GM12878 (cell line): ENCODE measurements around the gene CD3D. TPM values are rescaled to one million over a fixed set of nuclear protein-coding genes. Genes with fewer than 3 reads are reported as not detected.

Experiments used
- ATAC-seq: fragments of 200-7000 bp; cut with Tn5 transposase; 3 replicates; pipeline ENCODE4 v1.9.1; 2020; ENCODE audit warnings: mild to moderate bottlenecking, moderate library complexity
- BruUV-seq: library from RNA; stranded (reverse); fragments of 400-500 nt; replicated peaks from 2 replicates; lab custom pipeline; 2021; lab: Mats Ljungman, UMichigan
- CTCF ChIA-PET: fragments of 300-600 bp; sonication (Branson Sonifier 250); formaldehyde crosslinking; extraction: SDS; loops from one replicate; lab custom pipeline; 2021; ENCODE audit warnings: inconsistent platforms; lab: Yijun Ruan, JAX
- POLR2A ChIA-PET: fragments of 350-600 bp; formaldehyde crosslinking; extraction: SDS; loops from one replicate; lab custom pipeline; 2021; ENCODE audit warnings: inconsistent platforms; lab: Charles Lee
- RAD21 ChIA-PET: fragments of 300-600 bp; sonication (Branson Sonifier 250); formaldehyde crosslinking; loops from one replicate; lab custom pipeline; 2023; ENCODE audit warnings: antibody characterized with exemption; ENCODE audit not compliant: unreplicated experiment; lab: Charles Lee
- SMC1A ChIA-PET: fragments of 300-600 bp; sonication (Branson Sonifier 250); formaldehyde crosslinking; loops from one replicate; lab custom pipeline; 2023; ENCODE audit not compliant: unreplicated experiment, uncharacterized antibody; lab: Charles Lee
- DNase-seq: peaks from one replicate; pipeline ENCODE4 v3.0.0-alpha.2; 2011; ENCODE audit warnings: low read depth, low spot score
- FAIRE-seq: peaks from 3 replicates; lab custom pipeline; 2011; peaks lifted over from hg19 to GRCh38; lab: Jason Lieb, UNC
- H2AFZ ChIP-seq: 2 replicates; pipeline ENCODE4 v1.6.0; 2011; ENCODE audit warnings: low read depth, low read length, control low read depth; ENCODE audit not compliant: control insufficient read depth
- H3K27ac ChIP-seq: 2 replicates; pipeline ENCODE4 v1.5.1; 2011; ENCODE audit warnings: control low read depth; ENCODE audit not compliant: control insufficient read depth, insufficient read depth
- H3K27me3 ChIP-seq, 2 experiments: replicated peaks in 1 of 2; 2 replicates each; pipeline versions ENCODE4 v1.6.0 to v1.6.1; 2011; ENCODE audit warnings: low read length in 1 of 2; ENCODE audit not compliant: control insufficient read depth in 2 of 2, insufficient read depth in 2 of 2
- H3K36me3 ChIP-seq, 2 experiments: 2 replicates each; pipeline ENCODE4 v1.5.1; 2011; ENCODE audit warnings: low read length in 1 of 2; ENCODE audit not compliant: control insufficient read depth in 2 of 2, insufficient read depth in 2 of 2
- H3K4me1 ChIP-seq: 2 replicates; pipeline ENCODE4 v1.6.1; 2011; ENCODE audit warnings: mild to moderate bottlenecking, low read length, moderate library complexity, mixed read lengths; ENCODE audit not compliant: control insufficient read depth, insufficient read depth
- H3K4me2 ChIP-seq: 2 replicates; pipeline ENCODE4 v1.6.0; 2011; ENCODE audit warnings: control low read depth; ENCODE audit not compliant: control insufficient read depth, insufficient read depth
- H3K4me3 ChIP-seq: fragments of 200-600 bp; sonication (generic); 2 replicates; pipeline ENCODE4 v1.5.1; 2016
- H3K79me2 ChIP-seq: 2 replicates; pipeline ENCODE4 v1.6.0; 2011; ENCODE audit warnings: low read length; ENCODE audit not compliant: control insufficient read depth, insufficient read depth
- H3K9ac ChIP-seq: 2 replicates; pipeline ENCODE4 v1.8.0; 2011; ENCODE audit warnings: low read length, control low read depth, mixed read lengths; ENCODE audit not compliant: control insufficient read depth, insufficient read depth
- H3K9me3 ChIP-seq: replicated peaks from 3 replicates; pipeline ENCODE4 v1.5.1; 2011; ENCODE audit warnings: mild to moderate bottlenecking, low read length; ENCODE audit not compliant: control insufficient read depth, insufficient read depth
- H4K20me1 ChIP-seq: 2 replicates; pipeline ENCODE4 v1.6.0; 2011; ENCODE audit not compliant: control insufficient read depth, insufficient read depth
- BRCA1 ChIP-seq: IDR thresholded peaks from 2 replicates; pipeline ENCODE4 v1.6.1; 2011; ENCODE audit warnings: low read depth, low read length, improper control_type of control experiment
- CBFB ChIP-seq: IDR thresholded peaks from 2 replicates; pipeline ENCODE4 v1.6.1; 2016; ENCODE audit warnings: antibody characterized with exemption, low read depth
- FOXK2 ChIP-seq: fragments of 450-650 bp; IDR thresholded peaks from 2 replicates; pipeline ENCODE4 v1.6.1; 2017; ENCODE audit warnings: mild to moderate bottlenecking, moderate library complexity
- MYB ChIP-seq: fragments of 150-350 bp; IDR thresholded peaks from 2 replicates; pipeline ENCODE4 v1.6.1; 2014; ENCODE audit warnings: mild to moderate bottlenecking, low read depth, low read length, borderline replicate concordance
- NR2C1 ChIP-seq: fragments of 450-650 bp; IDR thresholded peaks from 2 replicates; pipeline ENCODE4 v1.6.1; 2017; ENCODE audit warnings: antibody characterized with exemption, mild to moderate bottlenecking, moderate library complexity
- NR2F1 ChIP-seq: fragments of 450-650 bp; conservative IDR thresholded peaks from 2 replicates; pipeline ENCODE4 v1.6.1; 2017; ENCODE audit warnings: mild to moderate bottlenecking
- POLR2AphosphoS5 ChIP-seq: IDR thresholded peaks from 2 replicates; pipeline ENCODE4 v1.6.1; 2011; ENCODE audit warnings: mild to moderate bottlenecking, low read length, inconsistent platforms
- RAD21 ChIP-seq: IDR thresholded peaks from 2 replicates; pipeline ENCODE4 v1.6.1; 2011; ENCODE audit warnings: mild to moderate bottlenecking, low read depth, low read length, moderate library complexity; ENCODE audit not compliant: insufficient read depth
- RB1 ChIP-seq: fragments of 450-650 bp; formaldehyde crosslinking; IDR thresholded peaks from 2 replicates; pipeline ENCODE4 v1.6.1; 2017; ENCODE audit warnings: mild to moderate bottlenecking, borderline replicate concordance
- SMC3 ChIP-seq: IDR thresholded peaks from 2 replicates; pipeline ENCODE4 v1.6.1; 2011; ENCODE audit warnings: low read length, improper control_type of control experiment, borderline replicate concordance
- YY1 ChIP-seq: IDR thresholded peaks from 2 replicates; pipeline ENCODE4 v1.6.1; 2011; ENCODE audit warnings: low read depth, mild to moderate bottlenecking, low read length
- ZNF384 ChIP-seq: IDR thresholded peaks from 2 replicates; pipeline ENCODE4 v1.6.1; 2012; ENCODE audit warnings: low read depth, mild to moderate bottlenecking, low read length, improper control_type of control experiment, borderline replicate concordance
- ZNF687 ChIP-seq: fragments of 450-650 bp; IDR thresholded peaks from 2 replicates; pipeline ENCODE4 v1.6.1; 2017; ENCODE audit warnings: mild to moderate bottlenecking, moderate library complexity
- WGBS: methylation state at CpG from one replicate; pipeline ENCODE4 v1.1.6; 2016; ENCODE audit warnings: low lambda C conversion rate; ENCODE audit not compliant: insufficient replicate concordance, insufficient coverage; ENCODE audit errors: missing lambda C conversion rate; 5-methylcytosine and 5-hydroxymethylcytosine counted together
- in situ Hi-C: fragments of 300-500 bp; cut with MboI; formaldehyde crosslinking; loops from 9 replicates; pipeline ENCODE4 v1.14.3; 2018; ENCODE audit warnings: mixed read lengths
- intact Hi-C: fragments of 100-400 bp; cut with micrococcal nuclease; formaldehyde crosslinking; loops from one replicate; pipeline ENCODE4 v1.14.2; 2022; ENCODE audit not compliant: unreplicated experiment
- polyA plus RNA-seq, 11 experiments: library from polyadenylated mRNA; depleted of rRNA in 4 of 11; unstranded in 6 of 11; stranded (reverse) in 5 of 11; fragments of >200 nt; fragmentation: Nextera tagmentation in 4 of 11; fragmentation: Illumina TruSeq in 1 of 11; extraction: Ambion mirVana in 4 of 11; extraction: Trizol in 1 of 11; gene quantifications; 1 replicate in 1 of 11; 2 replicates in 10 of 11; pipeline versions ENCODE4 v1.2.1 to v1.2.3, GENCODE V29; 2011 to 2016; ENCODE audit warnings: inconsistent platforms in 2 of 11, missing spikeins in 2 of 11, low read depth in 1 of 11
- total RNA-seq, 4 experiments: library from RNA; depleted of rRNA in 3 of 4; stranded (reverse); fragments of >200 nt in 3 of 4; fragmentation: Illumina TruSeq in 1 of 4; extraction: Trizol in 1 of 4; gene quantifications; 2 replicates each; pipeline versions ENCODE4 v1.2.1 to v1.2.3, GENCODE V29; 2013 to 2021
- TF ChIP-seq, protein P1 (sequence below), 3 experiments: IDR thresholded peaks in 2 of 3; conservative IDR thresholded peaks in 1 of 3; 2 replicates each; pipeline ENCODE4 v1.5.1; 2011; ENCODE audit warnings: low read depth in 3 of 3, low read length in 3 of 3, mild to moderate bottlenecking in 3 of 3, control low read depth in 2 of 3, moderate library complexity in 2 of 3, inconsistent platforms in 1 of 3, mixed read lengths in 1 of 3; ENCODE audit not compliant: control insufficient read depth in 2 of 3, insufficient read depth in 1 of 3; ENCODE audit errors: extremely low read depth in 1 of 3

Gene CD3D
- total and polyA plus RNA-seq, 10 of the 15 experiments (the other 5 are each of a cell fraction or from before 2014, with no cell fraction given) = 0.13 to 0.69 (median 0.29) TPM; not detected in 6

DNA sequence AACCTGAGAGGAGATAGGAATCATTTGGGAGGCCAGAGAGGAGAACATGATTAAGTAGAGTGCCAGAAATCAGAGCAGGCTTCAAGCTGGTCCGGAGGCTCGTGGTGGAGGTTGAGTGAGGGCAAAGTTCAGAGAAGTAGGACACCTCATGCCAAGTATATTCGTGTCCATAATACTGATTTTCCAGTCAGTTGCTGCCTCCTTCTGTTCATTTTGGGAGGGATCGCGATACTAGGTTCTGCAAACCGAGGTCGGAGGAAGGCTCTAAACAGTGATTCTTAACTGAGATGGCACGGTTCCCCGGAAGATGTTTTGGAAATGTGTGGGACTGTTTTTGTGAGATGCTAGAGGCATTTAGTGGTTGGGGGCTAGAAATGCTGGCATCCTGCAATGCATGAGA lies 51.6 kb downstream of the CD3D start:
- DNase-seq = no peak
- BruUV-seq = no TSS peak
- TF ChIP-seq RAD21 = peak; percentile 80
- no peak for TF ChIP-seq POLR2AphosphoS5
- TF ChIP-seq CBFB = no peak
- TF ChIP-seq ZNF384 = 0 out of 2 replicates have a peak, but pooled peaks have one; percentile 12
- TF ChIP-seq RB1 = no peak
- TF ChIP-seq ZNF687 = peak; percentile 93
- TF ChIP-seq BRCA1 = no peak
- TF ChIP-seq, protein P1, sequence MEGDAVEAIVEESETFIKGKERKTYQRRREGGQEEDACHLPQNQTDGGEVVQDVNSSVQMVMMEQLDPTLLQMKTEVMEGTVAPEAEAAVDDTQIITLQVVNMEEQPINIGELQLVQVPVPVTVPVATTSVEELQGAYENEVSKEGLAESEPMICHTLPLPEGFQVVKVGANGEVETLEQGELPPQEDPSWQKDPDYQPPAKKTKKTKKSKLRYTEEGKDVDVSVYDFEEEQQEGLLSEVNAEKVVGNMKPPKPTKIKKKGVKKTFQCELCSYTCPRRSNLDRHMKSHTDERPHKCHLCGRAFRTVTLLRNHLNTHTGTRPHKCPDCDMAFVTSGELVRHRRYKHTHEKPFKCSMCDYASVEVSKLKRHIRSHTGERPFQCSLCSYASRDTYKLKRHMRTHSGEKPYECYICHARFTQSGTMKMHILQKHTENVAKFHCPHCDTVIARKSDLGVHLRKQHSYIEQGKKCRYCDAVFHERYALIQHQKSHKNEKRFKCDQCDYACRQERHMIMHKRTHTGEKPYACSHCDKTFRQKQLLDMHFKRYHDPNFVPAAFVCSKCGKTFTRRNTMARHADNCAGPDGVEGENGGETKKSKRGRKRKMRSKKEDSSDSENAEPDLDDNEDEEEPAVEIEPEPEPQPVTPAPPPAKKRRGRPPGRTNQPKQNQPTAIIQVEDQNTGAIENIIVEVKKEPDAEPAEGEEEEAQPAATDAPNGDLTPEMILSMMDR (IDR thresholded peaks at IDR 0.05 in 2 of 3, conservative IDR thresholded peaks at IDR 0.05 in 1 of 3; ENCODE audit: control insufficient read depth in 2 of 3, extremely low read depth in 1 of 3, insufficient read depth in 1 of 3, low read depth in 3 of 3, low read length in 3 of 3) = peak; percentile 47 to 70 (median 49); a peak in 4 of 6 replicates
- TF ChIP-seq SMC3 = peak; percentile 88
- peak; percentile 73 for TF ChIP-seq NR2C1
- no peak for TF ChIP-seq FOXK2
- peak; percentile 77 for TF ChIP-seq NR2F1
- TF ChIP-seq MYB = no peak
- TF ChIP-seq YY1 = peak; percentile 32; the same call in 1 of the 2 replicates

More for the DNA sequence above, 51.6 kb downstream of the CD3D start:
- intact Hi-C loops (loop anchor here (1.0 to 10.0 kb wide), 3 partner anchors 93 to 284 kb away; partner anchors contain the start of gene ARCN1), in situ Hi-C loops (loop anchor here (5.0 kb wide), 1 partner anchor 94 kb away; no protein-coding TSS in a partner anchor)
- FAIRE-seq (peak; percentile 7), ATAC-seq (peak; percentile 86)
- no peaks in the 10 kb centered on the region for H4K20me1 ChIP-seq
- H3K27me3 ChIP-seq = no peaks in the 10 kb centered on the region; a peak in 2 of 4 replicates
- H2AFZ ChIP-seq = no peak overlapping the region; the same call in 1 of the 2 replicates
- H3K4me2 ChIP-seq = no peak overlapping the region
- no peaks in the 10 kb centered on the region for H3K4me1 ChIP-seq
- no peaks in the 10 kb centered on the region for H3K36me3 ChIP-seq
- 24% methylated on average over 9 of the region's 9 CpGs for WGBS
- ChIA-PET RAD21 (interaction anchor here (0.7 to 5.9 kb wide), 5 partner anchors 57 to 147 kb away, joined by 3 to 71 read pairs (median 6); no protein-coding TSS in a partner anchor), SMC1A (interaction anchor here (0.8 to 7.0 kb wide), 19 partner anchors 10 to 134 kb away, joined by 3 to 77 read pairs (median 3); no protein-coding TSS in a partner anchor), POLR2A (no interaction called here), CTCF (interaction anchor here (0.6 to 4.7 kb wide), 19 partner anchors 9 to 483 kb away, joined by 3 to 31 read pairs (median 6); no protein-coding TSS in a partner anchor)
- H3K9ac ChIP-seq = no peak overlapping the region
- no peaks in the 10 kb centered on the region for H3K79me2 ChIP-seq
- no peaks in the 10 kb centered on the region for H3K9me3 ChIP-seq
- H3K4me3 ChIP-seq = no peak overlapping the region
- no peak overlapping the region for H3K27ac ChIP-seq
